A673 (cell line): ENCODE data around the gene SYNJ2.

Experiments
- CTCF ChIP-seq: fragments of 300-800, 200-600 bp; sonication (generic); conservative IDR thresholded peaks from 2 replicates; pipeline ENCODE4 v1.5.1; 2017; ENCODE audit warnings: low read depth, mild to moderate bottlenecking, antibody characterized with exemption, low read length, moderate library complexity, mixed read lengths
- EZH2 ChIP-seq: fragments of 200-600 bp; sonication (generic); IDR thresholded peaks from 2 replicates; pipeline ENCODE4 v1.6.1; 2017; ENCODE audit warnings: borderline replicate concordance, low read depth, mild to moderate bottlenecking, mixed read lengths, antibody characterized with exemption, low read length; ENCODE audit not compliant: poor library complexity, severe bottlenecking

DNA sequence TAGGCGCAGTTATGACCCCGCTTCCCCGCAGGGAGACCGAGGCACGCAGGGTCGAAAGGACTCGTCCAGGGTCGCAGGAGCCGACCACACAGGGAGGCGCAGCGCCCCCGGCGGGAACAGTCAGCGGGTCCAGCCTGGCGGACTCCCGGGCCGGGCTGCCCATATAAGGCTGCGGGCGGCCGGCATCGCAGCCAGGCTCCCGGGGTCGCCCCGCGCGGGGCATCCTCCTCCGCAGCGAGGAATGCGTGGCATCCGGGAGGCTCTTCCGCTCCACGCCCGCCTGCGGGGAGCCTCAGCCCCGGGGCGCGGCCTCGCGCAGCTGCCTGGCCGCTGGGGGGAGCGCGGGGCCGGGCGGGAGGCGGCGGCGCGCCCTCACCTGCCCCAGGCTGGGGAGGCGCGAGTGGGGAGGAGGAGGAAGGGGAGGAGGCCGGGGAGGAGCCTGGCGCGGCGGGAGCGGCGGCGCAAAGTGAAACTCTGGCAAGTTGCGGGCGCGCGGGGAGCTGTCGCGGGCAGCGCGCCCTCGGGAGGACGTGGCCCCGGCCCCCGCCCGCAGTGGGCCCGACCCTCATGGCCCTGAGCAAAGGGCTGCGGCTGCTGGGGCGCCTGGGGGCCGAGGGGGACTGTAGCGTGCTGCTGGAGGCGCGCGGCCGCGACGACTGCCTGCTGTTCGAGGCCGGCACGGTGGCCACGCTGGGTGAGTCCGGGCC is at the start of gene SYNJ2:
- TF ChIP-seq CTCF (peak; percentile 52), EZH2 (no peak)
